A673 (cell line): ENCODE data around the gene ARFRP1. TPM values are rescaled to one million over a fixed set of nuclear protein-coding genes. Genes with fewer than 3 reads are reported as not detected.
A peak's percentile ranks its signal among the peaks of the same experiment; 100 is the strongest.

ENCODE experiments used
- BruUV-seq: library from RNA; stranded (reverse); fragments of 400-500 nt; replicated peaks from 2 replicates; lab custom pipeline; 2021; lab: Mats Ljungman, UMichigan
- CTCF ChIA-PET: fragments of 300-600 bp; sonication (Branson Sonifier 250); formaldehyde crosslinking; loops from one replicate; lab custom pipeline; 2022; ENCODE audit warnings: antibody characterized with exemption; lab: Charles Lee
- POLR2A ChIA-PET: fragments of 300-600 bp; sonication (Branson Sonifier 250); formaldehyde crosslinking; loops from one replicate; lab custom pipeline; 2022; ENCODE audit warnings: antibody characterized with exemption; ENCODE audit not compliant: low non-redundant PET; lab: Charles Lee
- DNase-seq: peaks from one replicate; pipeline ENCODE4 v3.0.0-alpha.2; 2015; ENCODE audit warnings: low spot score
- H3K27ac ChIP-seq: fragments of 200-600 bp; sonication (generic); 2 replicates; pipeline ENCODE4 v1.5.1; 2016; ENCODE audit warnings: mixed run types, low read depth, mild to moderate bottlenecking, mixed read lengths, antibody characterized with exemption, low read length; ENCODE audit not compliant: poor library complexity, severe bottlenecking
- H3K27me3 ChIP-seq: fragments of 200-600 bp; sonication (generic); replicated peaks from 2 replicates; pipeline ENCODE4 v1.6.1; 2017; ENCODE audit warnings: mixed run types, low read depth, mild to moderate bottlenecking, mixed read lengths, antibody characterized with exemption, low read length; ENCODE audit not compliant: insufficient read depth, poor library complexity
- H3K36me3 ChIP-seq: fragments of 200-600 bp; sonication (generic); 2 replicates; pipeline ENCODE4 v1.6.1; 2016; ENCODE audit warnings: mixed run types, mild to moderate bottlenecking, mixed read lengths, antibody characterized with exemption, low read length; ENCODE audit not compliant: insufficient read depth, poor library complexity, severe bottlenecking
- H3K4me1 ChIP-seq: fragments of 200-600 bp; sonication (generic); 2 replicates; pipeline ENCODE4 v1.6.1; 2017; ENCODE audit warnings: mixed run types, mild to moderate bottlenecking, mixed read lengths, antibody characterized with exemption, low read length; ENCODE audit not compliant: insufficient read depth, poor library complexity, severe bottlenecking
- H3K4me3 ChIP-seq: fragments of 200-600 bp; sonication (generic); 2 replicates; pipeline ENCODE4 v1.5.1; 2016; ENCODE audit warnings: low read depth, mixed run types, mild to moderate bottlenecking, mixed read lengths, low read length; ENCODE audit not compliant: poor library complexity, severe bottlenecking
- H3K9me3 ChIP-seq: fragments of 200-600 bp; sonication (generic); 2 replicates; pipeline ENCODE4 v1.6.1; 2016; ENCODE audit warnings: mixed run types, low read depth, mild to moderate bottlenecking, mixed read lengths, antibody characterized with exemption, low read length; ENCODE audit not compliant: poor library complexity, severe bottlenecking
- CTCF ChIP-seq: fragments of 300-800, 200-600 bp; sonication (generic); conservative IDR thresholded peaks from 2 replicates; pipeline ENCODE4 v1.5.1; 2017; ENCODE audit warnings: low read depth, mild to moderate bottlenecking, antibody characterized with exemption, low read length, moderate library complexity, mixed read lengths
- EZH2 ChIP-seq: fragments of 200-600 bp; sonication (generic); IDR thresholded peaks from 2 replicates; pipeline ENCODE4 v1.6.1; 2017; ENCODE audit warnings: borderline replicate concordance, low read depth, mild to moderate bottlenecking, mixed read lengths, antibody characterized with exemption, low read length; ENCODE audit not compliant: poor library complexity, severe bottlenecking
- intact Hi-C: fragments of 100-400 bp; cut with micrococcal nuclease; formaldehyde crosslinking; loops from one replicate; pipeline ENCODE4 v1.10.0; 2022; ENCODE audit not compliant: unreplicated experiment
- total RNA-seq: library from RNA; stranded (reverse); gene quantifications from 2 replicates; pipeline ENCODE4 v1.2.3, GENCODE V29; 2021

ARFRP1 gene
- total RNA-seq, 1 experiment from 2014 or later, result 41.1 TPM

GRCh38 chr20:63752411-63753101 is 44.8 kb upstream of the ARFRP1 start:
- BruUV-seq, result no TSS peak
- DNase-seq, result no peak
- Histone ChIP-seq H3K27me3 (no peaks in the 10 kb centered on the region), H3K9me3 (no peaks in the 10 kb centered on the region), H3K4me3 (no peak overlapping the region), H3K36me3 (no peaks in the 10 kb centered on the region), H3K4me1 (no peaks in the 10 kb centered on the region), H3K27ac (no peak overlapping the region)
- intact Hi-C loops, result no loop called here
- ChIA-PET POLR2A (no interaction called here), CTCF (no interaction called here)
- TF ChIP-seq CTCF (0 out of 2 replicates have a peak, but pooled peaks have one; percentile 10), EZH2 (no peak)

- intact Hi-C loops, result no loop called here
- no TSS peak for BruUV-seq
- H3K9me3 ChIP-seq, result no peaks in the 10 kb centered on the region
- no peak overlapping the region for H3K4me3 ChIP-seq
- TF ChIP-seq EZH2 (no peak), CTCF (no peak)
- no peaks in the 10 kb centered on the region for H3K4me1 ChIP-seq
- DNase-seq, result no peak
- ChIA-PET POLR2A (interaction anchor here (0.7 kb wide), 1 partner anchor 11 kb away, joined by 11 read pairs; no protein-coding TSS in a partner anchor), CTCF (no interaction called here)
- no peaks in the 10 kb centered on the region for H3K27me3 ChIP-seq
- H3K27ac ChIP-seq, result no peak overlapping the region
- no peaks in the 10 kb centered on the region for H3K36me3 ChIP-seq
Observed at GRCh38 chr20:63751471-63752271, 43.9 kb upstream of the ARFRP1 start.

- BruUV-seq, result no TSS peak
- POLR2A ChIA-PET, result interaction anchor here (0.7 kb wide), 1 partner anchor 11 kb away, joined by 11 read pairs; no protein-coding TSS in a partner anchor
Observed at GRCh38 chr20:63750807-63751470, 43.2 kb upstream of the ARFRP1 start.

More at GRCh38 chr20:63750807-63751470, 43.2 kb upstream of the ARFRP1 start:
- Histone ChIP-seq H3K4me3 (no peak overlapping the region), H3K4me1 (no peaks in the 10 kb centered on the region), H3K27me3 (no peaks in the 10 kb centered on the region), H3K36me3 (no peaks in the 10 kb centered on the region), H3K9me3 (no peaks in the 10 kb centered on the region), H3K27ac (no peak overlapping the region)
- no peak for TF ChIP-seq CTCF
- TF ChIP-seq EZH2, result no peak
- CTCF ChIA-PET, result no interaction called here
- intact Hi-C loops, result no loop called here
- DNase-seq, result no peak
